Panc1 (cell line): ENCODE measurements around the gene CATSPERE. TPM values are rescaled to one million over a fixed set of nuclear protein-coding genes. Genes with fewer than 3 reads are reported as not detected.

Experiments used
- ATAC-seq: fragments of 200-7000 bp; cut with Tn5 transposase; 2 replicates; pipeline ENCODE4 v1.9.1; 2020; ENCODE audit warnings: mild to moderate bottlenecking, moderate library complexity
- BruUV-seq: library from RNA; stranded (reverse); fragments of 400-500 nt; replicated peaks from 2 replicates; lab custom pipeline; 2021; lab: Mats Ljungman, UMichigan
- CTCF ChIA-PET: fragments of 300-600 bp; sonication (Branson Sonifier 250); formaldehyde crosslinking; loops from one replicate; lab custom pipeline; 2022; ENCODE audit warnings: antibody characterized with exemption; lab: Charles Lee
- POLR2A ChIA-PET: fragments of 300-600 bp; sonication (Branson Sonifier 250); formaldehyde crosslinking; loops from one replicate; lab custom pipeline; 2022; ENCODE audit warnings: antibody characterized with exemption; lab: Charles Lee
- DNase-seq: peaks from one replicate; pipeline ENCODE4 v3.0.0-alpha.2; 2010; ENCODE audit warnings: low read depth, low spot score
- H3K27ac ChIP-seq: 2 replicates; pipeline ENCODE4 v1.5.1; 2011; ENCODE audit warnings: mild to moderate bottlenecking, low read length, inconsistent platforms
- H3K27me3 ChIP-seq: fragments of 200-500 bp; sonication (Bioruptor generic); 2 replicates; pipeline ENCODE4 v1.6.0; 2014; ENCODE audit warnings: low read length, inconsistent platforms; ENCODE audit not compliant: control insufficient read depth, insufficient read depth
- H3K36me3 ChIP-seq: fragments of 200-500 bp; sonication (Bioruptor generic); 2 replicates; pipeline ENCODE4 v1.5.1; 2014; ENCODE audit warnings: inconsistent platforms, mild to moderate bottlenecking, low read length, moderate library complexity; ENCODE audit not compliant: control insufficient read depth, insufficient read depth
- H3K4me1 ChIP-seq: 2 replicates; pipeline ENCODE4 v1.5.1; 2011; ENCODE audit warnings: inconsistent platforms, mild to moderate bottlenecking, low read length, moderate library complexity; ENCODE audit not compliant: control insufficient read depth, insufficient read depth
- H3K4me3 ChIP-seq, 2 experiments: 2 replicates each; pipeline ENCODE4 v1.5.1; 2011 to 2012; ENCODE audit warnings: low read depth in 2 of 2, low read length in 2 of 2, mild to moderate bottlenecking in 2 of 2, inconsistent platforms in 1 of 2, moderate library complexity in 1 of 2
- H3K9me3 ChIP-seq: fragments of 200-500 bp; sonication (Bioruptor generic); 2 replicates; pipeline ENCODE4 v1.5.1; 2014; ENCODE audit warnings: low read depth, mild to moderate bottlenecking, inconsistent platforms, low read length, moderate library complexity; ENCODE audit not compliant: control insufficient read depth, insufficient read depth
- POLR2AphosphoS5 ChIP-seq: IDR thresholded peaks from 2 replicates; pipeline ENCODE4 v1.6.1; 2012; ENCODE audit warnings: mild to moderate bottlenecking, low read depth, low read length, moderate library complexity
- SIN3A ChIP-seq: IDR thresholded peaks from 2 replicates; pipeline ENCODE4 v1.6.1; 2012; ENCODE audit warnings: low read depth, mild to moderate bottlenecking, low read length, moderate library complexity, borderline replicate concordance; ENCODE audit not compliant: insufficient read depth
- TCF7L2 ChIP-seq: IDR thresholded peaks from 2 replicates; pipeline ENCODE4 v1.6.1; 2011; ENCODE audit warnings: mild to moderate bottlenecking, low read depth, low read length, inconsistent platforms
- in situ Hi-C: cut with HindIII; loops from 2 replicates; pipeline ENCODE4 v1.10.0; 2016; ENCODE audit warnings: low sequenced_read_pairs, low pct_unique_long_range_greater_than_20kb
- intact Hi-C: fragments of 100-400 bp; cut with micrococcal nuclease; formaldehyde crosslinking; loops from one replicate; pipeline ENCODE4 v1.10.0; 2022; ENCODE audit not compliant: unreplicated experiment
- total RNA-seq: library from RNA; stranded (reverse); gene quantifications from one replicate; pipeline ENCODE4 v1.2.1, GENCODE V29; 2021; ENCODE audit not compliant: unreplicated experiment
- TF ChIP-seq, protein P1 (sequence below): fragments of 450-650 bp; IDR thresholded peaks from 2 replicates; pipeline ENCODE4 v1.5.1; 2017; ENCODE audit warnings: mild to moderate bottlenecking
- TF ChIP-seq, protein P2 (sequence below), 2 experiments: IDR thresholded peaks; 2 replicates each; pipeline ENCODE4 v1.6.1; 2011 to 2012; ENCODE audit warnings: low read depth in 2 of 2, control low read depth in 1 of 2, low read length in 1 of 2, mild to moderate bottlenecking in 1 of 2, moderate library complexity in 1 of 2; ENCODE audit not compliant: insufficient read depth in 1 of 2

CATSPERE gene
- total RNA-seq, 1 experiment from 2014 or later, result 0.31 TPM

DNA sequence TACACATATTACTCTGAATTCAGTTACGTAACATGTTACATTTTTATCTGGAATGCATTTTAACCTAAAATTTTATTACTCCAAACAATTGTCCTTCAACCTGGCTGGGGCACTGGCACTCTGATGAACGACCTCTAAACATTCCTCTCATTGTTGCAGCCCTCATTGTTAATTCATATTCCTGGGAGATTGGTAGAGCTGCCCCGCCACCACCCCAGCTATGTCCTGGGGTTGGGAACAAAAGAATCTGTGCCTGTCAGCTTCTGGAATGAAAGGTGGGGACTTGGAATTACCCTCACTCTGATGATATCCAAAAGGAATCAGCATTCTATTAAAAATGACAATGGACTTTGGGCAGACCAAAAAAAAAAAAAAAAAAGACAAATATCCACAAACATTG, 153.8 kb downstream of the CATSPERE start:
- H3K9me3 ChIP-seq, result no peaks in the 10 kb centered on the region
- intact Hi-C loops (no loop called here), in situ Hi-C loops (no loop called here)
- TF ChIP-seq, protein P1, sequence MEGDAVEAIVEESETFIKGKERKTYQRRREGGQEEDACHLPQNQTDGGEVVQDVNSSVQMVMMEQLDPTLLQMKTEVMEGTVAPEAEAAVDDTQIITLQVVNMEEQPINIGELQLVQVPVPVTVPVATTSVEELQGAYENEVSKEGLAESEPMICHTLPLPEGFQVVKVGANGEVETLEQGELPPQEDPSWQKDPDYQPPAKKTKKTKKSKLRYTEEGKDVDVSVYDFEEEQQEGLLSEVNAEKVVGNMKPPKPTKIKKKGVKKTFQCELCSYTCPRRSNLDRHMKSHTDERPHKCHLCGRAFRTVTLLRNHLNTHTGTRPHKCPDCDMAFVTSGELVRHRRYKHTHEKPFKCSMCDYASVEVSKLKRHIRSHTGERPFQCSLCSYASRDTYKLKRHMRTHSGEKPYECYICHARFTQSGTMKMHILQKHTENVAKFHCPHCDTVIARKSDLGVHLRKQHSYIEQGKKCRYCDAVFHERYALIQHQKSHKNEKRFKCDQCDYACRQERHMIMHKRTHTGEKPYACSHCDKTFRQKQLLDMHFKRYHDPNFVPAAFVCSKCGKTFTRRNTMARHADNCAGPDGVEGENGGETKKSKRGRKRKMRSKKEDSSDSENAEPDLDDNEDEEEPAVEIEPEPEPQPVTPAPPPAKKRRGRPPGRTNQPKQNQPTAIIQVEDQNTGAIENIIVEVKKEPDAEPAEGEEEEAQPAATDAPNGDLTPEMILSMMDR, result no peak
- TF ChIP-seq, protein P2, sequence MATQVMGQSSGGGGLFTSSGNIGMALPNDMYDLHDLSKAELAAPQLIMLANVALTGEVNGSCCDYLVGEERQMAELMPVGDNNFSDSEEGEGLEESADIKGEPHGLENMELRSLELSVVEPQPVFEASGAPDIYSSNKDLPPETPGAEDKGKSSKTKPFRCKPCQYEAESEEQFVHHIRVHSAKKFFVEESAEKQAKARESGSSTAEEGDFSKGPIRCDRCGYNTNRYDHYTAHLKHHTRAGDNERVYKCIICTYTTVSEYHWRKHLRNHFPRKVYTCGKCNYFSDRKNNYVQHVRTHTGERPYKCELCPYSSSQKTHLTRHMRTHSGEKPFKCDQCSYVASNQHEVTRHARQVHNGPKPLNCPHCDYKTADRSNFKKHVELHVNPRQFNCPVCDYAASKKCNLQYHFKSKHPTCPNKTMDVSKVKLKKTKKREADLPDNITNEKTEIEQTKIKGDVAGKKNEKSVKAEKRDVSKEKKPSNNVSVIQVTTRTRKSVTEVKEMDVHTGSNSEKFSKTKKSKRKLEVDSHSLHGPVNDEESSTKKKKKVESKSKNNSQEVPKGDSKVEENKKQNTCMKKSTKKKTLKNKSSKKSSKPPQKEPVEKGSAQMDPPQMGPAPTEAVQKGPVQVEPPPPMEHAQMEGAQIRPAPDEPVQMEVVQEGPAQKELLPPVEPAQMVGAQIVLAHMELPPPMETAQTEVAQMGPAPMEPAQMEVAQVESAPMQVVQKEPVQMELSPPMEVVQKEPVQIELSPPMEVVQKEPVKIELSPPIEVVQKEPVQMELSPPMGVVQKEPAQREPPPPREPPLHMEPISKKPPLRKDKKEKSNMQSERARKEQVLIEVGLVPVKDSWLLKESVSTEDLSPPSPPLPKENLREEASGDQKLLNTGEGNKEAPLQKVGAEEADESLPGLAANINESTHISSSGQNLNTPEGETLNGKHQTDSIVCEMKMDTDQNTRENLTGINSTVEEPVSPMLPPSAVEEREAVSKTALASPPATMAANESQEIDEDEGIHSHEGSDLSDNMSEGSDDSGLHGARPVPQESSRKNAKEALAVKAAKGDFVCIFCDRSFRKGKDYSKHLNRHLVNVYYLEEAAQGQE (IDR thresholded peaks at IDR 0.05; ENCODE audit: insufficient read depth in 1 of 2, low read depth in 2 of 2, low read length in 1 of 2), result no peak
- TF ChIP-seq POLR2AphosphoS5, result no peak
- TF ChIP-seq SIN3A, result no peak
- TF ChIP-seq TCF7L2, result no peak
- H3K27me3 ChIP-seq, result 0 out of 2 replicates have a peak, but pooled peaks cover 3% of the 10 kb centered on the region
- H3K4me1 ChIP-seq, result no peaks in the 10 kb centered on the region
- ATAC-seq, result no peak
- no TSS peak for BruUV-seq
- DNase-seq, result no peak
- ChIA-PET CTCF (no interaction called here), POLR2A (no interaction called here)
- H3K27ac ChIP-seq, result no peak overlapping the region
- no peak overlapping the region for H3K4me3 ChIP-seq
- H3K36me3 ChIP-seq, result no peaks in the 10 kb centered on the region

DNA sequence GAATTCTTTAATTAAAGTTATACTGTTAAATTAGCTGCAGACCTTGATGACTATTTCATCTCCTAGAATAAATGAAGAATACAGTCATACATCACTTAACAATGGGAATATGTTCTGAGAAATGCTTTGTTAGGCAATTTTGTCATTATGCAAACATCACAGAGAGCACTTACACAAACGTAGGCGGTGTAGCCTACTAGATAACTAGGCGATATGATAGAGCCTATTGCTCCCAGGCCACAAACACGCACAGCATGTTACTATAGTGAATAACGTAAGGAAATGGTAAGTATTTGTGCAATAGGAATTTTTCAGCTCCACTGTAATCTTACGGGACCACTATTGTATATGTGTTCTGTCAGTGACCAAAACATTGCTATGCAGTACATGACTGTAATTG, 154.2 kb downstream of the CATSPERE start:
- H3K36me3 ChIP-seq, result no peaks in the 10 kb centered on the region
- ATAC-seq (no peak), DNase-seq (no peak)
- H3K27me3 ChIP-seq, result 0 out of 2 replicates have a peak, but pooled peaks cover 3% of the 10 kb centered on the region
- H3K4me1 ChIP-seq, result no peaks in the 10 kb centered on the region; the same call in 1 of the 2 replicates
- no TSS peak for BruUV-seq
- H3K4me3 ChIP-seq, result no peak overlapping the region
- intact Hi-C loops (no loop called here), in situ Hi-C loops (no loop called here)
- ChIA-PET POLR2A (no interaction called here), CTCF (no interaction called here)
- no peak overlapping the region for H3K27ac ChIP-seq
- TF ChIP-seq, protein P2 (IDR thresholded peaks at IDR 0.05; ENCODE audit: insufficient read depth in 1 of 2, low read depth in 2 of 2, low read length in 1 of 2), result no peak
- TF ChIP-seq TCF7L2, result no peak
- TF ChIP-seq, protein P1, result no peak
- no peak for TF ChIP-seq POLR2AphosphoS5
- TF ChIP-seq SIN3A, result no peak
- H3K9me3 ChIP-seq, result no peaks in the 10 kb centered on the region
